HepG2 (cell line): ENCODE measurements around the gene AARSD1. TPM values are rescaled to one million over a fixed set of nuclear protein-coding genes. Genes with fewer than 3 reads are reported as not detected.
"Not testable (repeated sequence)": the region's sequence is repeated elsewhere in the genome, so short reads cannot be mapped to it uniquely, and the experiment has no call there.

Experiments used
- ATAC-seq: fragments of 200-7000 bp; cut with Tn5 transposase; 3 replicates; pipeline ENCODE4 v1.9.1; 2020; ENCODE audit warnings: mild to moderate bottlenecking, moderate library complexity
- BruUV-seq: library from RNA; stranded (reverse); fragments of 400-500 nt; replicated peaks from 2 replicates; lab custom pipeline; 2021; lab: Mats Ljungman, UMichigan
- CTCF ChIA-PET: fragments of 300-600 bp; formaldehyde crosslinking; extraction: SDS; loops from one replicate; lab custom pipeline; 2021; ENCODE audit warnings: low total read pairs, inconsistent platforms, low intra/inter-chr PET ratio; lab: Yijun Ruan, JAX
- POLR2A ChIA-PET: fragments of 350-600 bp; sonication (Branson Sonifier 250); formaldehyde crosslinking; loops from one replicate; lab custom pipeline; 2020; ENCODE audit warnings: antibody characterized with exemption, inconsistent platforms; lab: Yijun Ruan, JAX
- DNase-seq: peaks from one replicate; pipeline ENCODE4 v3.0.0-alpha.2; 2015; ENCODE audit warnings: low spot score
- FAIRE-seq: peaks from 3 replicates; lab custom pipeline; 2011; peaks lifted over from hg19 to GRCh38; lab: Jason Lieb, UNC
- H2AFZ ChIP-seq: one replicate; pipeline ENCODE4 v1.6.1; 2011; ENCODE audit warnings: low read length, inconsistent platforms
- H3K27ac ChIP-seq: fragments of 300-600 bp; 3 replicates; pipeline ENCODE4 v1.8.0; 2011; ENCODE audit warnings: mixed run types, mild to moderate bottlenecking, mixed read lengths, low read length, inconsistent platforms; ENCODE audit not compliant: insufficient read depth; ENCODE audit errors: extremely low read length
- H3K27me3 ChIP-seq, 2 experiments: fragments of 200-600 bp in 1 of 2; 2 replicates in 1 of 2; 3 replicates in 1 of 2; pipeline versions ENCODE4 v1.6.0 to v1.8.0; 2011; ENCODE audit warnings: low read length in 2 of 2, mild to moderate bottlenecking in 2 of 2, moderate library complexity in 2 of 2, inconsistent platforms in 1 of 2; ENCODE audit not compliant: insufficient read depth in 2 of 2, control insufficient read depth in 1 of 2
- H3K36me3 ChIP-seq, 2 experiments: fragments of 200-600 bp in 1 of 2; replicated peaks in 1 of 2; 2 replicates in 1 of 2; 3 replicates in 1 of 2; pipeline versions ENCODE4 v1.5.1 to v1.8.0; 2011; ENCODE audit warnings: low read length in 2 of 2, inconsistent platforms in 1 of 2; ENCODE audit not compliant: insufficient read depth in 2 of 2, control insufficient read depth in 1 of 2
- H3K4me1 ChIP-seq: 2 replicates; pipeline ENCODE4 v1.5.1; 2012; ENCODE audit warnings: low read length, inconsistent platforms; ENCODE audit not compliant: insufficient read depth
- H3K4me2 ChIP-seq: 2 replicates; pipeline ENCODE4 v1.6.0; 2011; ENCODE audit warnings: low read depth, low read length, inconsistent platforms
- H3K4me3 ChIP-seq, 3 experiments: fragments of 200-600 bp in 1 of 3; sonication (generic), shearing (Covaris generic) in 1 of 3; replicated peaks in 1 of 3; 2 replicates each; pipeline ENCODE4 v1.5.1; 2011 to 2016; ENCODE audit warnings: low read length in 3 of 3, inconsistent platforms in 2 of 3, low read depth in 2 of 3, mild to moderate bottlenecking in 2 of 3, control low read depth in 1 of 3, mixed read lengths in 1 of 3; ENCODE audit not compliant: insufficient read depth in 1 of 3
- H3K79me2 ChIP-seq: one replicate; pipeline ENCODE4 v1.6.1; 2011; ENCODE audit warnings: low read length, inconsistent platforms; ENCODE audit not compliant: insufficient read depth
- H3K9ac ChIP-seq: 2 replicates; pipeline ENCODE4 v1.6.0; 2011; ENCODE audit warnings: mild to moderate bottlenecking, low read depth, low read length, inconsistent platforms; ENCODE audit not compliant: insufficient read depth
- H3K9me3 ChIP-seq: 2 replicates; pipeline ENCODE4 v1.5.1; 2012; ENCODE audit warnings: mild to moderate bottlenecking, low read length
- H4K20me1 ChIP-seq: 2 replicates; pipeline ENCODE4 v1.6.0; 2011; ENCODE audit warnings: inconsistent platforms, mild to moderate bottlenecking, low read length, moderate library complexity; ENCODE audit not compliant: insufficient read depth
- CHCHD3 ChIP-seq: sonication (generic); formaldehyde crosslinking; IDR thresholded peaks from 2 replicates; pipeline ENCODE4 v1.8.0; 2022; ENCODE audit warnings: mild to moderate bottlenecking, missing genetic modification reagents, moderate library complexity
- DMAP1 ChIP-seq: IDR thresholded peaks from 2 replicates; pipeline ENCODE4 v1.6.1; 2016
- HOXD1 ChIP-seq: sonication (generic); formaldehyde crosslinking; IDR thresholded peaks from 2 replicates; pipeline ENCODE4 v1.5.0; 2020; ENCODE audit warnings: missing genetic modification reagents
- ZMYM2 ChIP-seq: sonication (generic); formaldehyde crosslinking; IDR thresholded peaks from 2 replicates; pipeline ENCODE4 v1.8.0; 2022; ENCODE audit warnings: mild to moderate bottlenecking, missing genetic modification reagents
- ZSCAN12 ChIP-seq: sonication (generic); formaldehyde crosslinking; IDR thresholded peaks from 2 replicates; pipeline ENCODE4 v1.9.0; 2021; ENCODE audit warnings: mild to moderate bottlenecking, missing genetic modification reagents
- WGBS: methylation state at CpG from one replicate; pipeline ENCODE4 v1.1.6; 2017; ENCODE audit warnings: low lambda C conversion rate; 5-methylcytosine and 5-hydroxymethylcytosine counted together
- in situ Hi-C: cut with HindIII; loops from 2 replicates; pipeline ENCODE4 v1.10.0; 2017; ENCODE audit warnings: low pct_unique_long_range_greater_than_20kb; ENCODE audit not compliant: extremely low pct_ligation_motif_present
- intact Hi-C: fragments of 100-400 bp; cut with micrococcal nuclease; formaldehyde crosslinking; loops from one replicate; pipeline ENCODE4 v1.10.0; 2022; ENCODE audit not compliant: unreplicated experiment
- polyA plus RNA-seq, 8 experiments: library from polyadenylated mRNA; depleted of rRNA in 3 of 8; stranded (reverse) in 7 of 8; unstranded in 1 of 8; fragments of >200 nt; fragmentation: Illumina TruSeq in 4 of 8; extraction: Trizol in 4 of 8; gene quantifications; 2 replicates each; pipeline versions ENCODE4 v1.2.1 to v1.2.3, GENCODE V29; 2011 to 2016; ENCODE audit warnings: low read depth in 4 of 8, missing spikeins in 1 of 8, mixed read lengths in 1 of 8; ENCODE audit not compliant: insufficient read depth in 1 of 8
- total RNA-seq, 5 experiments: library from RNA; depleted of rRNA; stranded (reverse); fragments of >200 nt; fragmentation: Illumina TruSeq; extraction: Trizol; gene quantifications; 2 replicates each; pipeline ENCODE4 v1.2.3, GENCODE V29; 2016; ENCODE audit warnings: low read depth in 1 of 5
- TF ChIP-seq, protein P1 (sequence below): sonication (generic); formaldehyde crosslinking; IDR thresholded peaks from 2 replicates; pipeline ENCODE4 v1.4.0; 2020; ENCODE audit warnings: missing genetic modification reagents, low read depth, mild to moderate bottlenecking, borderline replicate concordance
- TF ChIP-seq, protein P2 (sequence below): sonication (generic); formaldehyde crosslinking; IDR thresholded peaks from 2 replicates; pipeline ENCODE4 v1.5.0; 2020; ENCODE audit warnings: mild to moderate bottlenecking, missing genetic modification reagents

AARSD1 gene
- total and polyA plus RNA-seq, 2 of the 13 experiments (the other 11 are each of a cell fraction or from before 2014, with no cell fraction given) = 24.7 to 29.3 TPM

DNA sequence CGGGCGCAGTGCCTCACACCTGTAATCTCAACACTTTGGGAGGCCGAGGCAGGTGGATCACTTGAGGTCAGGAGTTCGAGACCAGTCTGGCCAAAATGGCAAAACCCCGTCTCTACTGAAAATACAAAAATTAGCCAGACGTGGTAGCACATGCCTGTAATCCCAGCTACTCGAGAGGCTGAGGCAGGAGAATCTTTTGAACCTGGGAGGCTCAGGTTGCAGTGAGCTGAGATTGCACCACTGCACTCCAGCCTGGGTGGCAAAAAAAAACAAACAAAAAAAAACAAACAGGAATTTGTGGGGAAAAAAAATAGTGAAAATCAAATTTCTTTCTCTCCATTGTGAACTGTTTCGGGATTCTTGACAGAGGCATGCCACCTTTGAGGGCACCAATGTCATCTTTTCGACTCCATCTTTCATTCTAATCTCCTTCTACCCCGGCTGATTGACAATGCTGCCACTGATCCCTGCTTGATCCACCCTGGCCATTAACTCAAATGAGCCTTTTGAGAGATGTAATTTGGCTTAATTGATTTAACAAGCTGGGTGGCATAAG, 44.7 kb downstream of the AARSD1 start:
- Histone ChIP-seq H3K27ac (peak overlapping the region; percentile 57), H3K4me2 (peak overlapping the region; percentile 85), H3K9ac (peak overlapping the region; percentile 25; the same call in 1 of the 2 replicates), H3K4me3 (peak overlapping the region in 2 of 3 experiments; percentile 41 to 58; a peak in 4 of 6 replicates), H3K4me1 (peaks cover 68% of the 10 kb centered on the region)
- H3K79me2 ChIP-seq, H4K20me1 ChIP-seq, BruUV-seq, CTCF ChIA-PET, H3K36me3 ChIP-seq, H3K9me3 ChIP-seq, H2AFZ ChIP-seq, DNase-seq, FAIRE-seq, H3K27me3 ChIP-seq, in situ Hi-C loops: not testable (repeated sequence)
- intact Hi-C loops = loop anchor here (1.0 kb wide), 1 partner anchor 33 kb away; no protein-coding TSS in a partner anchor
- TF ChIP-seq HOXD1 (CRISPR knock-in tag) = 0 out of 2 replicates have a peak, but pooled peaks have one; percentile 8
- TF ChIP-seq, protein P1, sequence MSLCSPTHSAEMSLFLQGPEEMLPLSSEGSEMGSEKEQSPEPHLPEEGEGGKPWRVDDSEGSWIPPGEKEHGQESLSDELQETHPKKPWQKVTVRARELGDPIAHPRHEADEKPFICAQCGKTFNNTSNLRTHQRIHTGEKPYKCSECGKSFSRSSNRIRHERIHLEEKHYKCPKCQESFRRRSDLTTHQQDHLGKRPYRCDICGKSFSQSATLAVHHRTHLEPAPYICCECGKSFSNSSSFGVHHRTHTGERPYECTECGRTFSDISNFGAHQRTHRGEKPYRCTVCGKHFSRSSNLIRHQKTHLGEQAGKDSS = 0 out of 2 replicates have a peak, but pooled peaks have one; percentile 34
- peak; percentile 28; the same call in 1 of the 2 replicates for TF ChIP-seq DMAP1 (CRISPR knock-in tag)
- 0 out of 2 replicates have a peak, but pooled peaks have one; percentile 26 for TF ChIP-seq ZSCAN12 (CRISPR knock-in tag)
- 0 out of 2 replicates have a peak, but pooled peaks have one; percentile 4 for TF ChIP-seq CHCHD3 (CRISPR knock-in tag)
- TF ChIP-seq, protein P2, sequence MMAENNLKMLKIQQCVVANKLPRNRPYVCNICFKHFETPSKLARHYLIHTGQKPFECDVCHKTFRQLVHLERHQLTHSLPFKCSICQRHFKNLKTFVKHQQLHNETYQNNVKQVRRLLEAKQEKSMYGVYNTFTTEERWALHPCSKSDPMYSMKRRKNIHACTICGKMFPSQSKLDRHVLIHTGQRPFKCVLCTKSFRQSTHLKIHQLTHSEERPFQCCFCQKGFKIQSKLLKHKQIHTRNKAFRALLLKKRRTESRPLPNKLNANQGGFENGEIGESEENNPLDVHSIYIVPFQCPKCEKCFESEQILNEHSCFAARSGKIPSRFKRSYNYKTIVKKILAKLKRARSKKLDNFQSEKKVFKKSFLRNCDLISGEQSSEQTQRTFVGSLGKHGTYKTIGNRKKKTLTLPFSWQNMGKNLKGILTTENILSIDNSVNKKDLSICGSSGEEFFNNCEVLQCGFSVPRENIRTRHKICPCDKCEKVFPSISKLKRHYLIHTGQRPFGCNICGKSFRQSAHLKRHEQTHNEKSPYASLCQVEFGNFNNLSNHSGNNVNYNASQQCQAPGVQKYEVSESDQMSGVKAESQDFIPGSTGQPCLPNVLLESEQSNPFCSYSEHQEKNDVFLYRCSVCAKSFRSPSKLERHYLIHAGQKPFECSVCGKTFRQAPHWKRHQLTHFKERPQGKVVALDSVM (CRISPR knock-in tag) = peak; percentile 63; the same call in 1 of the 2 replicates
- 0 out of 2 replicates have a peak, but pooled peaks have one; percentile 11 for TF ChIP-seq ZMYM2
- POLR2A ChIA-PET = interaction anchor here (0.6 to 3.9 kb wide), 19 partner anchors 9 to 95 kb away, joined by 3 to 32 read pairs (median 6); partner anchors contain the start of genes BECN1, G6PC1, PSME3 and RPL27
- ATAC-seq = peak; percentile 12; the same call in 2 of the 3 replicates
- 10% methylated on average over 10 of the region's 10 CpGs for WGBS
